ENCODE results near the gene UFC1. TPM values are rescaled to one million over a fixed set of nuclear protein-coding genes. Genes with fewer than 3 reads are reported as not detected.
A peak's percentile ranks its signal among the peaks of the same experiment; 100 is the strongest.

Gene UFC1
- total and polyA plus RNA-seq, 4 donors: 64.2 to 184 (median 107) TPM

GRCh38 chr1:161177936-161178244 is 24.1 kb downstream of the UFC1 start:
- ATAC-seq (ENCODE audit: low FRiP score): no peak
- WGBS, 2 donors: 41 to 46% methylated on average over 9 of the region's 9 CpGs
- H3K27me3 ChIP-seq (ENCODE audit: control insufficient read depth in 1 of 2, insufficient read depth in 2 of 2, low read length in 1 of 2): no peaks in the 10 kb centered on the region
- no peaks in the 10 kb centered on the region for H3K9me3 ChIP-seq (ENCODE audit: control insufficient read depth, low read length)
- H3K4me1 ChIP-seq (ENCODE audit: control insufficient read depth in 1 of 2, insufficient read depth in 2 of 2, low read length in 2 of 2): no peaks in the 10 kb centered on the region
- no peak for DNase-seq
- H3K4me3 ChIP-seq (ENCODE audit: low read length in 2 of 2): peak overlapping the region; percentile 44 to 53
- peak overlapping the region in 1 of 2 donors; percentile 76 for H3K27ac ChIP-seq (ENCODE audit: low read depth in 1 of 2, low read length in 2 of 2)
- H3K36me3 ChIP-seq (ENCODE audit: control insufficient read depth in 1 of 2, insufficient read depth in 2 of 2, low read length in 1 of 2): peaks cover 0 to 2% of the 10 kb centered on the region in 2 donors
- intact Hi-C loops (cut with DNase I): no loop called here

GRCh38 chr1:161179698-161180097 is 25.9 kb downstream of the UFC1 start:
- no peak overlapping the region for H3K4me3 ChIP-seq (ENCODE audit: low read length in 2 of 2)
- intact Hi-C loops (cut with DNase I): no loop called here
- peaks cover 0 to 2% of the 10 kb centered on the region in 2 donors for H3K36me3 ChIP-seq (ENCODE audit: control insufficient read depth in 1 of 2, insufficient read depth in 2 of 2, low read length in 1 of 2)
- 91 to 95% methylated on average over 3 of the region's 3 CpGs for WGBS, 2 donors
- ATAC-seq (ENCODE audit: low FRiP score) (no peak), DNase-seq (no peak)
- no peaks in the 10 kb centered on the region for H3K9me3 ChIP-seq (ENCODE audit: control insufficient read depth, low read length)
- H3K4me1 ChIP-seq (ENCODE audit: control insufficient read depth in 1 of 2, insufficient read depth in 2 of 2, low read length in 2 of 2): no peaks in the 10 kb centered on the region
- H3K27ac ChIP-seq (ENCODE audit: low read depth in 1 of 2, low read length in 2 of 2): no peak overlapping the region
- H3K27me3 ChIP-seq (ENCODE audit: control insufficient read depth in 1 of 2, insufficient read depth in 2 of 2, low read length in 1 of 2): no peaks in the 10 kb centered on the region

DNA sequence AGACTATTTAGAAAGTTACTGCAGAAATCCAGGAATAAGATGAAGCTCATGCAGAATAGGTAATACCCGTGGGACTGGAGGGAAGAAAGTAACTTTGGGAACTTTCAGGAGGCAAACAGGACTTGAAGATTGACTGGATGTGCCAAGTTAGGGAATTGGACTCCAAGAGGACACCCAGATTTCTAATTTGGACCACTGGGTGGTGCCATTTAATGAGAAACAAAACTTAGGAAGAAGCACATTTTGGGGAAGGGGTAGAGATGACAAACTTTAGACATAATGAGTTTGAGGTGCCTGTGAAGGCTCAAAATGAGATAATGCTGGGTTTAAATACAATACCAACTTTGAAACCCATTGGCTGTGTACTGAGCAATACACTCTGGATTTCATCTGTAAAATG is 26.9 kb downstream of the UFC1 start:
- Histone ChIP-seq H3K27me3 (ENCODE audit: control insufficient read depth in 1 of 2, insufficient read depth in 2 of 2, low read length in 1 of 2) (no peaks in the 10 kb centered on the region), H3K4me3 (ENCODE audit: low read length in 2 of 2) (no peak overlapping the region), H3K4me1 (ENCODE audit: control insufficient read depth in 1 of 2, insufficient read depth in 2 of 2, low read length in 2 of 2) (no peaks in the 10 kb centered on the region), H3K27ac (ENCODE audit: low read depth in 1 of 2, low read length in 2 of 2) (no peak overlapping the region), H3K9me3 (ENCODE audit: control insufficient read depth, low read length) (no peaks in the 10 kb centered on the region), H3K36me3 (ENCODE audit: control insufficient read depth in 1 of 2, insufficient read depth in 2 of 2, low read length in 1 of 2) (no peaks in the 10 kb centered on the region)
- no peak for ATAC-seq (ENCODE audit: low FRiP score)
- 74 to 82% methylated on average over 1 of the region's 1 CpG for WGBS, 2 donors
- no peak for DNase-seq
- intact Hi-C loops (cut with DNase I): no loop called here

GRCh38 chr1:161182214-161182613 is 28.4 kb downstream of the UFC1 start:
- H3K27ac ChIP-seq (ENCODE audit: low read depth in 1 of 2, low read length in 2 of 2): no peak overlapping the region
- ATAC-seq (ENCODE audit: low FRiP score) (no peak), DNase-seq (peak; percentile 27 to 35)

DNA sequence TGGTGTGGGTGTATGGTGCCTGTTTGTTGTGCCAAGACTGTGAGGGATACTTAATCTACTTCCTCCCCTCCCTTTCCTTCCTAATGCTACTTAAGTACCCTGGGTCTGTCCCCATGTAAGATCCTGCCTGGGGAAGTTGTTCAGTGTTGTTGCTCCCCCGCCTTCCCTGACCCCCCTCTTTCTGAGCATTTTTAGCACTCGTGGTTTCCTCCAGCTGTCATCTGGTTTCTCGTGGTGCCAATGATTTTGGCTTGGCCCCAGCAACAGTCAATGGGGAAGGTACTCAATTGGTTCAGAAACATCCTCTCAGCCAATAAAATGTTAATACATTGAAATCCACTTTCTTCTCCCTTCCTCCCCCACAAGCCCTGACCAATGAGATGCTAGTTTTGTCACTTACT is 31.5 kb downstream of the UFC1 start:
- Histone ChIP-seq H3K27me3 (ENCODE audit: control insufficient read depth in 1 of 2, insufficient read depth in 2 of 2, low read length in 1 of 2) (no peaks in the 10 kb centered on the region), H3K4me1 (ENCODE audit: control insufficient read depth in 1 of 2, insufficient read depth in 2 of 2, low read length in 2 of 2) (no peaks in the 10 kb centered on the region), H3K27ac (ENCODE audit: low read depth in 1 of 2, low read length in 2 of 2) (no peak overlapping the region), H3K36me3 (ENCODE audit: control insufficient read depth in 1 of 2, insufficient read depth in 2 of 2, low read length in 1 of 2) (no peaks in the 10 kb centered on the region), H3K9me3 (ENCODE audit: control insufficient read depth, low read length) (no peaks in the 10 kb centered on the region), H3K4me3 (ENCODE audit: low read length in 2 of 2) (no peak overlapping the region)
- intact Hi-C loops (cut with DNase I): no loop called here
- 10 to 16% methylated on average over 3 of the region's 3 CpGs for WGBS, 2 donors
- ATAC-seq (ENCODE audit: low FRiP score) (peak; percentile 85), DNase-seq (peak; percentile 62 to 87)

More at GRCh38 chr1:161182214-161182613, 28.4 kb downstream of the UFC1 start:
- Histone ChIP-seq H3K36me3 (ENCODE audit: control insufficient read depth in 1 of 2, insufficient read depth in 2 of 2, low read length in 1 of 2) (no peaks in the 10 kb centered on the region), H3K4me1 (ENCODE audit: control insufficient read depth in 1 of 2, insufficient read depth in 2 of 2, low read length in 2 of 2) (no peaks in the 10 kb centered on the region), H3K27me3 (ENCODE audit: control insufficient read depth in 1 of 2, insufficient read depth in 2 of 2, low read length in 1 of 2) (no peaks in the 10 kb centered on the region), H3K4me3 (ENCODE audit: low read length in 2 of 2) (no peak overlapping the region), H3K9me3 (ENCODE audit: control insufficient read depth, low read length) (no peaks in the 10 kb centered on the region)
- intact Hi-C loops (cut with DNase I): no loop called here
- 95 to 98% methylated on average over 1 of the region's 1 CpG for WGBS, 2 donors

DNA sequence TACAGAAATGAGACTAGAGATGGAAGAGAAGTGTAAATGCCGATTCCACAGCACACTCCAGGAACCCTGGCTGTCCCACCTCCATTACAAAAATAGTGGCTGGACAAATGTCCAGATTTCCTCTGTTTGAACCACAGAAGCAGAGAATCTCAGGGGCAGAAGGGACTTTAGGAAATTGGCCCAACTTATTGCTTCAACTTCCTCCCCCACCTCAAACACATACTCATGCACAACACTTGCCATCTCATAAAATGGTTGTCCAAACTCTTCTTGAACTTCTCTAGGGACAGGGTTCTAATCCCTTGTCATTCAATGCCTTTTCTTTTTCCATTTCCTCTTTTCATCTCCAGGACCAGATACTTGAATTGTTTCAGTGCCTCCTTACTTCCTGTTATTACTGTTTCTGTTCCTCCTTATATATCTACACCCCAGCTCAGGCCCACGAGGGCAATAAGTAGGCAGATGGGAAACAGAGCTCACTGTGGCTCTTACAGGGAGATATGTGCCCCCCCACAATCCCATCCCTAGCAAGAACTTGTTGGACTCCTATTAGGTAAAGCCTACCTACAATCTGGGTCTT is 32.0 kb downstream of the UFC1 start:
- Histone ChIP-seq H3K27me3 (ENCODE audit: control insufficient read depth in 1 of 2, insufficient read depth in 2 of 2, low read length in 1 of 2) (no peaks in the 10 kb centered on the region), H3K27ac (ENCODE audit: low read depth in 1 of 2, low read length in 2 of 2) (no peak overlapping the region), H3K9me3 (ENCODE audit: control insufficient read depth, low read length) (no peaks in the 10 kb centered on the region), H3K4me3 (ENCODE audit: low read length in 2 of 2) (no peak overlapping the region), H3K36me3 (ENCODE audit: control insufficient read depth in 1 of 2, insufficient read depth in 2 of 2, low read length in 1 of 2) (no peaks in the 10 kb centered on the region), H3K4me1 (ENCODE audit: control insufficient read depth in 1 of 2, insufficient read depth in 2 of 2, low read length in 2 of 2) (no peaks in the 10 kb centered on the region)
- intact Hi-C loops (cut with DNase I): no loop called here
- ATAC-seq (ENCODE audit: low FRiP score): peak; percentile 34
- DNase-seq: peak; percentile 42 to 61
- WGBS, 2 donors: 42 to 47% methylated on average over 2 of the region's 2 CpGs

- Histone ChIP-seq H3K36me3 (ENCODE audit: control insufficient read depth in 1 of 2, insufficient read depth in 2 of 2, low read length in 1 of 2) (no peaks in the 10 kb centered on the region), H3K27ac (ENCODE audit: low read depth in 1 of 2, low read length in 2 of 2) (no peak overlapping the region), H3K9me3 (ENCODE audit: control insufficient read depth, low read length) (no peaks in the 10 kb centered on the region), H3K4me1 (ENCODE audit: control insufficient read depth in 1 of 2, insufficient read depth in 2 of 2, low read length in 2 of 2) (no peaks in the 10 kb centered on the region), H3K27me3 (ENCODE audit: control insufficient read depth in 1 of 2, insufficient read depth in 2 of 2, low read length in 1 of 2) (no peaks in the 10 kb centered on the region), H3K4me3 (ENCODE audit: low read length in 2 of 2) (no peak overlapping the region)
- intact Hi-C loops (cut with DNase I): no loop called here
- no peak for ATAC-seq (ENCODE audit: low FRiP score)
- peak; percentile 30 to 67 for DNase-seq
- 84 to 88% methylated on average over 3 of the region's 3 CpGs for WGBS, 2 donors
Observed at GRCh38 chr1:161187311-161187710, 33.5 kb downstream of the UFC1 start.

DNA sequence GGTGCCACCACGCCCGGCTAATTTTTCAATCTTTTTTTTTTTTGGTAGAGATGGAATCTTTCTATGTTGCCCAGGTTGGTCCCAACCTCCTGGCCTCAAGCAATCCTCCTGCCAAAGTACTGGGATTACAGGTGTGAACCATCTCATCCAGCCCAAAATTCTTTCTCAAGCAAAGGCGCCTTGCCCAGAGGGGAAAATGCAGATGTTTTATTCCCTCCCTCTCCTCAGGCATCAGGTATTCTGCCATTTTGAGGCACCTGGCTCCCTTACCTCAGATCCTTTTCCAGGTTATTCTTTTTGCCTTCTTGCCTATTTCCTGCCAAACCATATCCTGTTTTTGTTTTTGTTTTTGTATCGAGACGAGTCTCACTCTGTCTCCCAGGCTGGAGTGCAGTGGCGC is 34.6 kb downstream of the UFC1 start:
- no peaks in the 10 kb centered on the region for H3K27me3 ChIP-seq (ENCODE audit: control insufficient read depth in 1 of 2, insufficient read depth in 2 of 2, low read length in 1 of 2)
- intact Hi-C loops (cut with DNase I): no loop called here
- H3K9me3 ChIP-seq (ENCODE audit: control insufficient read depth, low read length): no peaks in the 10 kb centered on the region
- DNase-seq (no peak), ATAC-seq (ENCODE audit: low FRiP score) (no peak)
- WGBS, 2 donors: 80 to 87% methylated on average over 6 of the region's 6 CpGs
- H3K36me3 ChIP-seq (ENCODE audit: control insufficient read depth in 1 of 2, insufficient read depth in 2 of 2, low read length in 1 of 2): no peaks in the 10 kb centered on the region
- H3K4me3 ChIP-seq (ENCODE audit: low read length in 2 of 2): no peak overlapping the region
- H3K4me1 ChIP-seq (ENCODE audit: control insufficient read depth in 1 of 2, insufficient read depth in 2 of 2, low read length in 2 of 2): no peaks in the 10 kb centered on the region
- H3K27ac ChIP-seq (ENCODE audit: low read depth in 1 of 2, low read length in 2 of 2): no peak overlapping the region

DNA sequence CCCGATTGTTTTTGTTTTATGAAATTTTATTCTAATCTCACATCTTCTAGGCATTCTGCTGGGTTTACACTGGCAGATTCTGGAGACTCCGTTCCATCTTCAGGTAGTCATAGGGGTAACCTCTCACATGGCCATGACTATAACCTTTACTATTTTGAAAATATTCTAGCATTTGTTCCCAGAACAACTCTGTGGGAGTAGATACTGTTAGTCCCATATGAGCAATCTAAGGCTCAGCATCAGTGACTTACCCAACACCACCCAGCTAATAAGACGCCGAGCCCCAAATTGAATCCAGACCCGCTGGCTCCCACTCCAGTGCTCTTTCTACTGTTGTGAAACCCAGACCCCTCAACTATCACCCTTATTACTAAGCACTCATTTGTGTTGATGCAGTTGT is 35.3 kb downstream of the UFC1 start:
- peak in 1 of 2 donors; percentile 54 for DNase-seq
- Histone ChIP-seq H3K27ac (ENCODE audit: low read depth in 1 of 2, low read length in 2 of 2) (no peak overlapping the region), H3K9me3 (ENCODE audit: control insufficient read depth, low read length) (no peaks in the 10 kb centered on the region), H3K4me3 (ENCODE audit: low read length in 2 of 2) (no peak overlapping the region), H3K4me1 (ENCODE audit: control insufficient read depth in 1 of 2, insufficient read depth in 2 of 2, low read length in 2 of 2) (no peaks in the 10 kb centered on the region), H3K36me3 (ENCODE audit: control insufficient read depth in 1 of 2, insufficient read depth in 2 of 2, low read length in 1 of 2) (no peaks in the 10 kb centered on the region), H3K27me3 (ENCODE audit: control insufficient read depth in 1 of 2, insufficient read depth in 2 of 2, low read length in 1 of 2) (no peaks in the 10 kb centered on the region)
- no peak for ATAC-seq (ENCODE audit: low FRiP score)
- 92 to 93% methylated on average over 5 of the region's 5 CpGs for WGBS, 2 donors
- intact Hi-C loops (cut with DNase I): no loop called here
